ENCODE results near the gene CIAO2B.

- no peak for TF ChIP-seq CTCF (IDR thresholded peaks at IDR 0.05; ENCODE audit: borderline replicate concordance, extremely low read depth, low read length, poor library complexity, severe bottlenecking)
- TF ChIP-seq EZH2 (IDR thresholded peaks at IDR 0.05; ENCODE audit: borderline replicate concordance, low read depth, low read length, severe bottlenecking), result no peak
Measured at GRCh38 chr16:66891360-66891759, 42.8 kb downstream of the CIAO2B start.

All from DND-41 (cell line).